ENCODE results near the gene TMEM156. TPM values are rescaled to one million over a fixed set of nuclear protein-coding genes. Genes with fewer than 3 reads are reported as not detected.

Gene TMEM156
- polyA plus RNA-seq, 1 of the 3 experiments (the other 2 are of a cell fraction): 0.13 TPM

DNA sequence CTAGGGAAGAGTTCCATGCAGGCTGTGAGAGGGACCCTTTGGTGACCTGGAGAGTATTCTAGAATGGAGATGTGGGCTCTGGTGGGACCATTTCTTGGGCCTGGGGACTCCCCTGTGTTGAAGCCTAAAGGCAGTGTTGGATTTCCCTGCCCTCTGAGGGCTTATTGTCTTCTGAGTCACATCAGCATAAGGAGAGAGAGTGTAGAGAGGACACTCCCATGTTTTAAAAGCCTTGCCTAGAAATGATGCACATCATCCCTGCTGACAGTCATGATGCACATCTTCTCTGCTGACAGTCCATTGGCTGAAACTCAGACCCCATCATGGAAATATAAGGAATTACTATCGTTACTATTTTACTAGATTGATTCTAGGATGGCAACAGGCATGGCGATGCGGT, 112.7 kb downstream of the TMEM156 start:
- no peak for DNase-seq
- Histone ChIP-seq H3F3A (replicated peaks; ENCODE audit: insufficient read depth) (peaks cover 4% of the 10 kb centered on the region), H3K9ac (no peak overlapping the region), H3K4me2 (no peak overlapping the region), H3K9me2 (no peaks in the 10 kb centered on the region), H3K36me3 (replicated peaks in 1 of 2; ENCODE audit: control insufficient read depth in 1 of 2, insufficient read depth in 2 of 2, low read length in 1 of 2) (peaks cover 7 to 45% of the 10 kb centered on the region in 2 experiments), H3K9me3 (no peaks in the 10 kb centered on the region), H3K4me1 (ENCODE audit: control insufficient read depth in 1 of 2, insufficient read depth in 2 of 2, low read depth in 1 of 2, low read length in 1 of 2) (no peaks in the 10 kb centered on the region), H3K27ac (ENCODE audit: low read depth in 2 of 2, low read length in 1 of 2) (no peak overlapping the region), H3K4me3 (ENCODE audit: low read depth in 2 of 2, low read length in 1 of 2) (no peak overlapping the region), H4K20me1 (ENCODE audit: insufficient read depth) (no peaks in the 10 kb centered on the region), H3K27me3 (ENCODE audit: insufficient read depth) (no peaks in the 10 kb centered on the region), H2AFZ (ENCODE audit: low read depth) (no peak overlapping the region), H3K79me2 (ENCODE audit: insufficient read depth) (no peaks in the 10 kb centered on the region)
- TF ChIP-seq RXRA (IDR thresholded peaks at IDR 0.05; ENCODE audit: borderline replicate concordance, low read depth) (no peak), GABPA (IDR thresholded peaks at IDR 0.05; ENCODE audit: low read depth) (no peak), NRF1 (IDR thresholded peaks at IDR 0.05; ENCODE audit: low read depth, low read length) (no peak), SIN3A (IDR thresholded peaks at IDR 0.05; ENCODE audit: borderline replicate concordance, low read depth, low read length) (no peak), TCF12 (IDR thresholded peaks at IDR 0.05) (no peak), YY1 (IDR thresholded peaks at IDR 0.05; ENCODE audit: low read depth) (no peak), FOXM1 (IDR thresholded peaks at IDR 0.05; ENCODE audit: low read depth) (no peak), SMC3 (IDR thresholded peaks at IDR 0.05; ENCODE audit: low read depth, low read length) (no peak), RFX5 (IDR thresholded peaks at IDR 0.05; ENCODE audit: low read length) (no peak), IRF3 (IDR thresholded peaks at IDR 0.05; ENCODE audit: low read depth, low read length) (no peak), FOSL2 (IDR thresholded peaks at IDR 0.05; ENCODE audit: borderline replicate concordance, low read depth) (no peak), MXI1 (IDR thresholded peaks at IDR 0.05; ENCODE audit: low read depth, low read length) (no peak)
- TF ChIP-seq, protein P1, sequence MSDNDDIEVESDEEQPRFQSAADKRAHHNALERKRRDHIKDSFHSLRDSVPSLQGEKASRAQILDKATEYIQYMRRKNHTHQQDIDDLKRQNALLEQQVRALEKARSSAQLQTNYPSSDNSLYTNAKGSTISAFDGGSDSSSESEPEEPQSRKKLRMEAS (IDR thresholded peaks at IDR 0.05; ENCODE audit: low read depth): no peak
- ChIA-PET CTCF (interaction anchor here (2.9 kb wide), 1 partner anchor 17 kb away, joined by 11 read pairs; no protein-coding TSS in a partner anchor), POLR2A (no interaction called here)
- 95% methylated on average over 3 of the region's 3 CpGs for WGBS (ENCODE audit: low lambda C conversion rate)

GRCh38 chr4:38917481-38918025, 114.7 kb downstream of the TMEM156 start:
- Histone ChIP-seq H3F3A (replicated peaks; ENCODE audit: insufficient read depth) (peaks cover 4% of the 10 kb centered on the region), H2AFZ (ENCODE audit: low read depth) (no peak overlapping the region), H3K4me2 (no peak overlapping the region), H3K27me3 (ENCODE audit: insufficient read depth) (no peaks in the 10 kb centered on the region), H3K79me2 (ENCODE audit: insufficient read depth) (no peaks in the 10 kb centered on the region), H3K9ac (no peak overlapping the region), H3K4me1 (ENCODE audit: control insufficient read depth in 1 of 2, insufficient read depth in 2 of 2, low read depth in 1 of 2, low read length in 1 of 2) (no peaks in the 10 kb centered on the region), H3K9me2 (no peaks in the 10 kb centered on the region), H4K20me1 (ENCODE audit: insufficient read depth) (no peaks in the 10 kb centered on the region), H3K4me3 (ENCODE audit: low read depth in 2 of 2, low read length in 1 of 2) (no peak overlapping the region), H3K36me3 (replicated peaks in 1 of 2; ENCODE audit: control insufficient read depth in 1 of 2, insufficient read depth in 2 of 2, low read length in 1 of 2) (peaks cover 5 to 58% of the 10 kb centered on the region in 2 experiments), H3K27ac (ENCODE audit: low read depth in 2 of 2, low read length in 1 of 2) (no peak overlapping the region), H3K9me3 (no peaks in the 10 kb centered on the region)
- WGBS (ENCODE audit: low lambda C conversion rate): 96% methylated on average over 8 of the region's 8 CpGs
- no peak for TF ChIP-seq IRF3 (IDR thresholded peaks at IDR 0.05; ENCODE audit: low read depth, low read length)
- TF ChIP-seq RFX5 (IDR thresholded peaks at IDR 0.05; ENCODE audit: low read length): no peak
- TF ChIP-seq, protein P2, sequence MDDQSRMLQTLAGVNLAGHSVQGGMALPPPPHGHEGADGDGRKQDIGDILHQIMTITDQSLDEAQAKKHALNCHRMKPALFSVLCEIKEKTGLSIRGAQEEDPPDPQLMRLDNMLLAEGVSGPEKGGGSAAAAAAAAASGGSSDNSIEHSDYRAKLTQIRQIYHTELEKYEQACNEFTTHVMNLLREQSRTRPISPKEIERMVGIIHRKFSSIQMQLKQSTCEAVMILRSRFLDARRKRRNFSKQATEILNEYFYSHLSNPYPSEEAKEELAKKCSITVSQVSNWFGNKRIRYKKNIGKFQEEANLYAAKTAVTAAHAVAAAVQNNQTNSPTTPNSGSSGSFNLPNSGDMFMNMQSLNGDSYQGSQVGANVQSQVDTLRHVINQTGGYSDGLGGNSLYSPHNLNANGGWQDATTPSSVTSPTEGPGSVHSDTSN (IDR thresholded peaks at IDR 0.05): no peak
- TF ChIP-seq ELF1 (IDR thresholded peaks at IDR 0.05): no peak
- no peak for TF ChIP-seq RAD21 (IDR thresholded peaks at IDR 0.05; ENCODE audit: low read length)
- TF ChIP-seq TEAD4 (IDR thresholded peaks at IDR 0.05; ENCODE audit: borderline replicate concordance, insufficient read depth): no peak
- TF ChIP-seq EP300 (IDR thresholded peaks at IDR 0.05; ENCODE audit: borderline replicate concordance in 1 of 2, low read depth in 1 of 2, low read length in 1 of 2): no peak
- no peak for TF ChIP-seq JUND (IDR thresholded peaks at IDR 0.05)
- TF ChIP-seq POLR2AphosphoS5 (IDR thresholded peaks at IDR 0.05; ENCODE audit: low read depth, low read length): no peak
- no peak for TF ChIP-seq RXRA (IDR thresholded peaks at IDR 0.05; ENCODE audit: borderline replicate concordance, low read depth)
- no peak for TF ChIP-seq USF1 (IDR thresholded peaks at IDR 0.05; ENCODE audit: borderline replicate concordance, low read depth)
- TF ChIP-seq, protein P3, sequence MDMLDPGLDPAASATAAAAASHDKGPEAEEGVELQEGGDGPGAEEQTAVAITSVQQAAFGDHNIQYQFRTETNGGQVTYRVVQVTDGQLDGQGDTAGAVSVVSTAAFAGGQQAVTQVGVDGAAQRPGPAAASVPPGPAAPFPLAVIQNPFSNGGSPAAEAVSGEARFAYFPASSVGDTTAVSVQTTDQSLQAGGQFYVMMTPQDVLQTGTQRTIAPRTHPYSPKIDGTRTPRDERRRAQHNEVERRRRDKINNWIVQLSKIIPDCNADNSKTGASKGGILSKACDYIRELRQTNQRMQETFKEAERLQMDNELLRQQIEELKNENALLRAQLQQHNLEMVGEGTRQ (IDR thresholded peaks at IDR 0.05; ENCODE audit: borderline replicate concordance, low read depth, low read length): no peak
- no peak for TF ChIP-seq GABPA (IDR thresholded peaks at IDR 0.05; ENCODE audit: low read depth)
- no peak for TF ChIP-seq FOXM1 (IDR thresholded peaks at IDR 0.05; ENCODE audit: low read depth)
- no peak for DNase-seq
- POLR2A ChIA-PET: no interaction called here
- CTCF ChIA-PET: interaction anchor here (1.1 to 1.7 kb wide), 3 partner anchors 11 to 218 kb away, joined by 3 to 6 read pairs (median 4); no protein-coding TSS in a partner anchor
